CD4-positive, alpha-beta T cell treated with Interleukin-2 at 100 ng/mL for 4 hours (primary cell): Measurements from ENCODE around the gene WDPCP.
"Not testable (repeated sequence)": the region's sequence is repeated elsewhere in the genome, so short reads cannot be mapped to it uniquely, and the experiment has no call there.

Experiments used
- DNase-seq: peaks from one replicate; pipeline ENCODE4 v3.0.0-alpha.2; 2020; ENCODE audit warnings: low spot score

WDPCP gene

GRCh38 chr2:63225964-63226686, 362.2 kb downstream of the WDPCP start:
- no peak for DNase-seq

GRCh38 chr2:63218800-63219526, 369.3 kb downstream of the WDPCP start:
- DNase-seq: no peak

DNA sequence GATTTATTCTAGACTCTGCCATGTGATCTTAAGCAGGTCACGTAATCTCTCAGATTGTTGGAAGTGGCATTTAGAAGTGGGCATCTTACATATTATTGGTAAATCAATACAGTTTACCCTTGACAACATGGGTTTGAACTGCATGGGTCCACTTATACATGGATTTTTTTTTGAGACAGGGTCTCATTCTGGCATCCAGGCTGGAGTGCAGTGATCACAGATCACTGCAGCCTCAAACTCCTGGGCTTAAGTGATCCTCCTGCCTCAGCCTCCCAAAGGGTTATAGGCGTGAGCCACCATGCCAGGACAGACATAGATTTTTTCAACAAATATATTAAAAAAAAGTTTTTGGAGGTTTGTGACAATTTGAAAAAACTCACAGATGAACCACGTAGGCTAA, 393.0 kb downstream of the WDPCP start:
- DNase-seq: no peak

DNA sequence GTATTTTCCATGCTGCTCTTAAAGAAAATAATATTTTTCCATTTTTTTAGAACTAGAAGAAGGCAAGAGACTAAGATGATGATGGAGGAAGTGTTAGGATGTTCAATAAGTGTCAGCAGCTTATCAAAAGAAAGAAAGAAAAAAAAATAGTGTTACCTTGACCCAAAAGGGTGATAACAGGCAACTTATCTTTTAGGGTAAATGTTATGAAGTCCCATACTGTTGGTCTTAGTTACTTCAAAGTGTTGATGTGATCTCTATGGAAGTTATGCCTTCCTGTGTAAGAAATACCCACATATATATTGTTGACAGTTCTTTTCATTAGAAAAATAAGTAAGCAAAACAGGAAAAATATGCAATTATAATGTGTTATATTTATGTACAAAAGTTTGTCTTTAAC, 394.1 kb downstream of the WDPCP start:
- DNase-seq: no peak

GRCh38 chr2:63192889-63193774, 395.1 kb downstream of the WDPCP start:
- DNase-seq: no peak

- no peak for DNase-seq
Measured at GRCh38 chr2:63192169-63192888, 395.9 kb downstream of the WDPCP start.

GRCh38 chr2:63189026-63189425, 399.3 kb downstream of the WDPCP start:
- no peak for DNase-seq

- DNase-seq: no peak
Measured at GRCh38 chr2:63186331-63186730, 401.9 kb downstream of the WDPCP start.

DNA sequence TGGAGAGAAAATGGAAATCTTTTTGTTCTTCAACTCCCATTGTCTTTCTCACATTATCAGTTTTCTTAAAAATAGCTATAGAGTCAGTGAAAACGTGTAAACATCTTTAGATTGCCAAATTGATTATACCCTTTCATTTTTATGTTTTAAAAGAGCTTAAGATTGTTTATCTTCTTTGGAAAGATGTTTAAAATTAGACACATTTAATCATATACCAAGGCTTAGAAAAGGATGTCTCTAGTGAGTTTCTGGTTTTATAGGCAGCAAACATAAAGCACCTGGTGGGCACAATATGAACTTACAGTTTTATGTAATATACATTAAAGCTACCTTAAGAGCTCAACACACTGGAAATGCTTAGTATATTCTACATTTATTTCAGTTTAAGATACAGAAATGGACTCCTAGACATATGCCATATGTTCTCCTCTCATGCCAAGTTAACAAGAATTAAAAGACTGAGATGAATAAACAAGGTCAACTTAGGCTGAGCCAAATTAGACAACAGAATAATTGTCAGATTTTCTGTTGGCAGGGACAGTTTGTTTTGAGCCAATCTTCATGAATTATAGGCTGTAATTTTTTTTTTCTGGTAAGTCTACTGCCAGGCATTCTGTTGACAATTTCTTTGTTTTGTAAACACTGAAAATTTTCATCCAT, 425.0 kb downstream of the WDPCP start:
- DNase-seq: no peak

GRCh38 chr2:63159262-63159661, 429.0 kb downstream of the WDPCP start:
- DNase-seq: no peak

DNA sequence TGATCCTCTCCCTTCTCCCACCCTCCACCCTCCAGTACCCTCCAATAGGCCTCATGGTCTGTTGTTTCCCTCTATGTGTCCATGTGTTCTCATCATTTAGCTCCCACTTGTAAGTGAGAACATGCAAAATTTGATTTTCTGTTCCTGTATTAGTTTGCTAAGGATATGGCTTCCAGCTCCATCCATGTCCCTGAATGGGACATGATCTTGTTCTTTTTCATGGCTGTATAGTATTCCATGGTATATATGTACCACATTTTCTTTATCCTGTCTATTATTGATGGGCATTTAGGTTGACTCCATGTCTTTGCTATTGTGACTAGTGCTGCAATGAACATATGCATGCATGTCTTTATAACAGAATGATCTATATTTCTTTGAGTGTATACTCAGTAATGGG, 451.6 kb downstream of the WDPCP start:
- not testable (repeated sequence) for DNase-seq

DNA sequence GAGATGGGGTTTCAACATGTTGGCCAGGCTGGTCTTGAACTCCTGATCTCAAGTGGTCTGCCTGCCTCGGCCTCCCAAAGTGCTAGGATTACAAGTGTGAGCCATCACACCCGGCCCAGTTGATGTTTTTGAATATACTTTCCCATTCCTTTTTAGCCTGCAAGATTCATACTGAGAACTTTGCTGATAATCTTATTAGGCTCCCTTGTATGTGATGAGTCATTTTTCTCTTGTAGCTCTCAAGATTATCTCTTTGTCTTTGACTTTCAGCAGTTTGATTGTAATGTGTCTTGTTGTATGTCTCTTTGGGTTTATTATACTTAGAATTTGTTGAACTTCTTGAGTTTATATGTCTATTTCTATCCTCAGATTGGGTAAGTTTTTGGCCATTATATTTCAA, 456.3 kb downstream of the WDPCP start:
- DNase-seq: no peak

- DNase-seq: no peak
Measured at GRCh38 chr2:63131196-63131595, 457.1 kb downstream of the WDPCP start.

DNA sequence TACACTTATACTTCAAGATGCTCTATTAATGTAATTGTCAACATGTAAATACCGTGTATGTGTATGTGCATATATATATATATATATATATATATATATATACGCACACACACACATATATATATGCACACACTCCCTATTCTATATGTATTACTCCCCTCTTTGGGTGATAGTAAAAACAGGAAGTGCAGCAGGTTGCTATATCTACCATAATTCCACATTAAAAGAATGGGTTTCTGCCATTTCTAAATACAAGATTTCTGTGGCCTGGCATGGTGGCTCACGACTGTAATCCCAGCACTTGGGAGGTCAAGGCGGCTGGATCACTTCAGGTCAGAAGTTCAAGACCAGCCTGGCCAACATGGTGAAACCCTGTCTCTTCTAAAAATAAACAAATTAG, 460.7 kb downstream of the WDPCP start:
- DNase-seq: no peak

- no peak for DNase-seq
Measured at GRCh38 chr2:63124850-63125249, 463.4 kb downstream of the WDPCP start.

- DNase-seq: no peak
Measured at GRCh38 chr2:63124218-63124617, 464.1 kb downstream of the WDPCP start.

DNA sequence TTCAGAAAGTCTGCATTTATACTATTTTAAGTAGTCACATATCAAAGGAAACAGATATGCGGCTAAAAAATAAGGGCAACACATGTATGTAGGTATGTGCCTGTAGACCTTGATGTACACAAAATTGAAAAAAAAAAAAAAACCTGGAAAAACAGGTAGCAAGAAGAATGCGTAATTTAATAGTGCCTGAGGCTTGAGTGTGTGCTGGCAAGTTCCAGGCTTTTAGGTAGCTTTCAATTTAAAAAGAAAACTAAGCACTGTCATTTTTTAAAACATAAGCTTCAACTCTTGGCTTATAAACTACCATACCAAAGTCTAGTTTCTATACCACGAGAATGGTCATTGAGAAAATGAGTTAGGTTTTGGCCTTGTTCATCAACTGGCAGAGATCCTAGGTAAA, 465.4 kb downstream of the WDPCP start:
- DNase-seq: no peak

GRCh38 chr2:63121055-63121834, 467.0 kb downstream of the WDPCP start:
- DNase-seq: no peak

- DNase-seq: no peak
Measured at GRCh38 chr2:63118821-63119220, 469.5 kb downstream of the WDPCP start.

DNA sequence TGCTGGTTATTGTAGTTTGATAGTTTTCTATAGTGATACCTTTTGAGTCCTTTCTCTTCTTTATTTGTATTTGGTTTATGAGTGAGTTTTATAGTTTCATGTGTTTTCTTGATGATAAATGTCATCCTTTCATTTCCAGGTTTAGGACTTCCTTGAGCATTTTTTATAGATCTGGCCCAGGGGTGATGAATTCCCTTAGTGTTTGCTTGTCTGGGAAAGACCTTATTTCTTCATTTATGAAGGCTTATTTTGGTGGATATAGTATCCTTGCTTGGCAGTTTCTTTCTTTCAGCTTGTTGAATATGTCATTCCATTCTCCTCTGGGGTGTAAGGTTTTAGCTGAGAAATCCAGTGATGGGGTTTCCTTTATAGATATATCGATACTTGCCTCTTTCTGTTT, 483.8 kb downstream of the WDPCP start:
- DNase-seq: no peak

GRCh38 chr2:63101954-63102353, 486.3 kb downstream of the WDPCP start:
- DNase-seq: no peak
